ENCODE measurements around the gene FANCM.
"Not testable (repeated sequence)": the region's sequence is repeated elsewhere in the genome, so short reads cannot be mapped to it uniquely, and the experiment has no call there.

FANCM gene

GRCh38 chr14:45135659-45136395, at the start of gene FANCM:
TSS of gene FANCM (plus strand) at chr14:45135930. CDS start at chr14:45136032, 102 bp downstream.
- DNase-seq: peak; percentile 76

GRCh38 chr14:45089813-45090212, 45.9 kb upstream of the FANCM start:
- DNase-seq: no peak

GRCh38 chr14:45091710-45092109, 44.0 kb upstream of the FANCM start:
- DNase-seq: no peak

GRCh38 chr14:45094275-45094674, 41.5 kb upstream of the FANCM start:
- no peak for DNase-seq

GRCh38 chr14:45095143-45095542, 40.6 kb upstream of the FANCM start:
- no peak for DNase-seq

- DNase-seq: no peak
Observed at GRCh38 chr14:45096218-45096617, 39.5 kb upstream of the FANCM start.

- DNase-seq: no peak
Observed at GRCh38 chr14:45103806-45104205, 31.9 kb upstream of the FANCM start.

GRCh38 chr14:45104561-45104960, 31.2 kb upstream of the FANCM start:
- DNase-seq: no peak

GRCh38 chr14:45112896-45113781, 22.6 kb upstream of the FANCM start:
- DNase-seq: no peak

- no peak for DNase-seq
Observed at GRCh38 chr14:45114327-45114726, 21.4 kb upstream of the FANCM start.

GRCh38 chr14:45118594-45118993, 17.1 kb upstream of the FANCM start:
- no peak for DNase-seq

GRCh38 chr14:45120096-45120495, 15.6 kb upstream of the FANCM start:
- DNase-seq: no peak

GRCh38 chr14:45123271-45123670, 12.5 kb upstream of the FANCM start:
- DNase-seq: no peak

GRCh38 chr14:45125754-45126153, 10.0 kb upstream of the FANCM start:
- DNase-seq: no peak

GRCh38 chr14:45128963-45129629, 6.6 kb upstream of the FANCM start:
- DNase-seq: no peak

GRCh38 chr14:45133683-45134050, 2.1 kb upstream of the FANCM start:
- DNase-seq: no peak

GRCh38 chr14:45134051-45134958, 1.4 kb upstream of the FANCM start, which contains the start of gene FKBP3:
TSS of gene FKBP3 (minus strand) at chr14:45134481. CDS start at chr14:45134456, 25 bp downstream.
- peak; percentile 96 for DNase-seq

- no peak for DNase-seq
Observed at GRCh38 chr14:45135156-45135555, 574 bp upstream of the FANCM start.

GRCh38 chr14:45136399-45136798, 669 bp downstream of the FANCM start:
- no peak for DNase-seq

GRCh38 chr14:45140661-45141187, 5.0 kb downstream of the FANCM start:
- no peak for DNase-seq

GRCh38 chr14:45142083-45142482, 6.4 kb downstream of the FANCM start:
- DNase-seq: not testable (repeated sequence)

- no peak for DNase-seq
Observed at GRCh38 chr14:45144658-45145057, 8.9 kb downstream of the FANCM start.

All from activated T-cell treated with anti-CD3 and anti-CD28 coated beads, Interleukin-2, amount 50 U/mL, for 1 hour (primary cell).